ENCODE measurements around the gene OR6F1.
"Not testable (repeated sequence)": the region's sequence is repeated elsewhere in the genome, so short reads cannot be mapped to it uniquely, and the experiment has no call there.

OR6F1 gene

GRCh38 chr1:247716546-247716945 lies at the start of gene OR6F1:
Gene OR6F1 (minus strand): TSS chr1:247716646. CDS start chr1:247712755, 3,891 bp downstream.
- no peak for DNase-seq (ENCODE audit: low read depth, low spot score)

- DNase-seq (ENCODE audit: low read depth, low spot score): no peak
Measured at GRCh38 chr1:247760456-247760855, 44.0 kb upstream of the OR6F1 start, which contains the start of gene OR1C1. Gene OR1C1 (minus strand): TSS chr1:247760556. CDS start chr1:247758406, 2,150 bp downstream.

- not testable (repeated sequence) for DNase-seq (ENCODE audit: low read depth, low spot score)
Measured at GRCh38 chr1:247754311-247754710, 37.9 kb upstream of the OR6F1 start.

GRCh38 chr1:247749870-247750269 lies 33.4 kb upstream of the OR6F1 start:
- no peak for DNase-seq (ENCODE audit: low read depth, low spot score)

GRCh38 chr1:247748041-247748440 lies 31.6 kb upstream of the OR6F1 start, which contains the start of gene OR14A2:
Gene OR14A2 (minus strand): TSS chr1:247748141.
- no peak for DNase-seq (ENCODE audit: low read depth, low spot score)

GRCh38 chr1:247747616-247748015 lies 31.2 kb upstream of the OR6F1 start:
- DNase-seq (ENCODE audit: low read depth, low spot score): no peak

- no peak for DNase-seq (ENCODE audit: low read depth, low spot score)
Measured at GRCh38 chr1:247746391-247746935, 30.0 kb upstream of the OR6F1 start.

GRCh38 chr1:247742215-247742760 lies 25.8 kb upstream of the OR6F1 start:
- not testable (repeated sequence) for DNase-seq (ENCODE audit: low read depth, low spot score)

- no peak for DNase-seq (ENCODE audit: low read depth, low spot score)
Measured at GRCh38 chr1:247741756-247742155, 25.3 kb upstream of the OR6F1 start.

- no peak for DNase-seq (ENCODE audit: low read depth, low spot score)
Measured at GRCh38 chr1:247740721-247741120, 24.3 kb upstream of the OR6F1 start.

GRCh38 chr1:247738315-247738714 lies 21.9 kb upstream of the OR6F1 start, which contains the start of gene OR14K1:
Gene OR14K1 (plus strand): TSS chr1:247738615. CDS start chr1:247738615, 0 bp downstream.
- DNase-seq (ENCODE audit: low read depth, low spot score): no peak

- no peak for DNase-seq (ENCODE audit: low read depth, low spot score)
Measured at GRCh38 chr1:247721222-247721621, 4.8 kb upstream of the OR6F1 start.

- no peak for DNase-seq (ENCODE audit: low read depth, low spot score)
Measured at GRCh38 chr1:247713753-247714152, 2.7 kb downstream of the OR6F1 start.

- not testable (repeated sequence) for DNase-seq (ENCODE audit: low read depth, low spot score)
Measured at GRCh38 chr1:247710681-247711080, 5.8 kb downstream of the OR6F1 start.

GRCh38 chr1:247701338-247701737 lies 15.1 kb downstream of the OR6F1 start:
- DNase-seq (ENCODE audit: low read depth, low spot score): no peak

- peak; percentile 73 for DNase-seq (ENCODE audit: low read depth, low spot score)
Measured at GRCh38 chr1:247681288-247681897, 35.1 kb downstream of the OR6F1 start.

- no peak for DNase-seq (ENCODE audit: low read depth, low spot score)
Measured at GRCh38 chr1:247680171-247680570, 36.3 kb downstream of the OR6F1 start.

GRCh38 chr1:247679639-247680038 lies 36.8 kb downstream of the OR6F1 start, which contains the start of gene OR13G1:
Gene OR13G1 (minus strand): TSS chr1:247679739. CDS start chr1:247673041, 6,698 bp downstream.
- DNase-seq (ENCODE audit: low read depth, low spot score): no peak

- no peak for DNase-seq (ENCODE audit: low read depth, low spot score)
Measured at GRCh38 chr1:247669225-247669624, 47.2 kb downstream of the OR6F1 start.
